HCT116 (cell line): ENCODE data around the gene CCM2L. TPM values are rescaled to one million over a fixed set of nuclear protein-coding genes. Genes with fewer than 3 reads are reported as not detected.

ENCODE experiments used
- ATAC-seq: fragments of 200-7000 bp; cut with Tn5 transposase; 2 replicates; pipeline ENCODE4 v1.9.1; 2020; ENCODE audit warnings: mild to moderate bottlenecking, moderate library complexity
- BruUV-seq: library from RNA; stranded (reverse); fragments of 400-500 nt; replicated peaks from 2 replicates; lab custom pipeline; 2021; lab: Mats Ljungman, UMichigan
- CTCF ChIA-PET: fragments of 300-600 bp; sonication (Branson Sonifier 250); formaldehyde crosslinking; loops from one replicate; lab custom pipeline; 2021; ENCODE audit warnings: antibody characterized with exemption; lab: Charles Lee
- POLR2A ChIA-PET: fragments of 300-600, 350-600 bp; sonication (Branson Sonifier 250); formaldehyde crosslinking; loops from one replicate; lab custom pipeline; 2021; ENCODE audit warnings: antibody characterized with exemption; lab: Charles Lee
- RAD21 ChIA-PET, 2 experiments: fragments of 300-600 bp; sonication (Branson Sonifier 250); formaldehyde crosslinking; loops; one replicate each; lab custom pipeline; 2023; ENCODE audit warnings: low total read pairs in 2 of 2; ENCODE audit not compliant: uncharacterized antibody in 2 of 2, unreplicated experiment in 2 of 2, low non-redundant PET in 1 of 2; lab: Charles Lee
- DNase-seq: peaks from one replicate; pipeline ENCODE4 v3.0.0-alpha.2; 2010; ENCODE audit warnings: low read depth, low spot score
- H2AFZ ChIP-seq: fragments of 200-600 bp; shearing (Covaris generic), sonication (generic); 2 replicates; pipeline ENCODE4 v1.6.1; 2017; ENCODE audit warnings: low read depth, mixed run types, mixed read lengths, antibody characterized with exemption, low read length; ENCODE audit not compliant: poor library complexity, severe bottlenecking
- H3K27ac ChIP-seq: 2 replicates; pipeline ENCODE4 v1.5.1; 2012; ENCODE audit warnings: low read depth, low read length
- H3K27me3 ChIP-seq: fragments of 200-600 bp; sonication (generic); 2 replicates; pipeline ENCODE4 v1.6.1; 2016; ENCODE audit warnings: mixed run types, low read length, mixed read lengths; ENCODE audit not compliant: insufficient read depth
- H3K36me3 ChIP-seq, 2 experiments: fragments of 200-500 bp in 1 of 2; fragments of 200-600 bp in 1 of 2; sonication (Bioruptor generic) in 1 of 2; sonication (generic) in 1 of 2; 2 replicates each; pipeline versions ENCODE4 v1.5.1 to v1.6.1; 2014 to 2016; ENCODE audit warnings: low read length in 2 of 2, inconsistent platforms in 1 of 2, mixed read lengths in 1 of 2, mixed run types in 1 of 2; ENCODE audit not compliant: insufficient read depth in 2 of 2, control insufficient read depth in 1 of 2
- H3K4me1 ChIP-seq, 2 experiments: fragments of 200-600 bp in 1 of 2; sonication (generic) in 1 of 2; 2 replicates each; pipeline versions ENCODE4 v1.5.1 to v1.6.1; 2012 to 2017; ENCODE audit warnings: low read length in 2 of 2, inconsistent platforms in 1 of 2, mild to moderate bottlenecking in 1 of 2, mixed read lengths in 1 of 2, mixed run types in 1 of 2, moderate library complexity in 1 of 2; ENCODE audit not compliant: insufficient read depth in 2 of 2, control insufficient read depth in 1 of 2
- H3K4me2 ChIP-seq: fragments of 200-600 bp; sonication (generic); 2 replicates; pipeline ENCODE4 v1.6.1; 2017; ENCODE audit warnings: mixed run types, low read length, mixed read lengths
- H3K4me3 ChIP-seq, 2 experiments: fragments of 200-600 bp in 1 of 2; sonication (generic) in 1 of 2; replicated peaks in 1 of 2; 2 replicates each; pipeline ENCODE4 v1.5.1; 2011 to 2016; ENCODE audit warnings: low read length in 2 of 2, control low read depth in 1 of 2, low read depth in 1 of 2, mild to moderate bottlenecking in 1 of 2, mixed read lengths in 1 of 2, mixed run types in 1 of 2
- H3K79me2 ChIP-seq: fragments of 200-600 bp; sonication (generic); 2 replicates; pipeline ENCODE4 v1.6.1; 2017; ENCODE audit warnings: mild to moderate bottlenecking, mixed run types, low read length, moderate library complexity, mixed read lengths; ENCODE audit not compliant: insufficient read depth
- H3K9ac ChIP-seq: fragments of 200-600 bp; sonication (generic); 2 replicates; pipeline ENCODE4 v1.6.1; 2016; ENCODE audit warnings: low read length, mixed read lengths
- H3K9me2 ChIP-seq: fragments of 200-600 bp; sonication (generic), shearing (Covaris generic); 2 replicates; pipeline ENCODE4 v1.6.1; 2017; ENCODE audit warnings: mixed run types, mild to moderate bottlenecking, moderate library complexity; ENCODE audit not compliant: insufficient read depth
- H3K9me3 ChIP-seq, 2 experiments: fragments of 200-500 bp in 1 of 2; fragments of 200-600 bp in 1 of 2; sonication (Bioruptor generic) in 1 of 2; sonication (generic) in 1 of 2; 2 replicates each; pipeline ENCODE4 v1.6.1; 2014 to 2017; ENCODE audit warnings: low read length in 2 of 2, mixed read lengths in 2 of 2, inconsistent platforms in 1 of 2, low read depth in 1 of 2, mild to moderate bottlenecking in 1 of 2, mixed run types in 1 of 2, moderate library complexity in 1 of 2; ENCODE audit not compliant: control insufficient read depth in 1 of 2, insufficient read depth in 1 of 2
- H4K20me1 ChIP-seq: fragments of 200-600 bp; sonication (generic), shearing (Covaris generic); 2 replicates; pipeline ENCODE4 v1.6.1; 2017; ENCODE audit warnings: mixed run types, mild to moderate bottlenecking, moderate library complexity; ENCODE audit not compliant: insufficient read depth
- CBX3 ChIP-seq: IDR thresholded peaks from 2 replicates; pipeline ENCODE4 v1.6.1; 2012; ENCODE audit warnings: low read depth
- CEBPB ChIP-seq: IDR thresholded peaks from 2 replicates; pipeline ENCODE4 v1.6.1; 2012; ENCODE audit warnings: low read depth
- EZH2phosphoT487 ChIP-seq: fragments of 200-600 bp; IDR thresholded peaks from 2 replicates; pipeline ENCODE4 v1.6.1; 2018; ENCODE audit warnings: antibody characterized with exemption, borderline replicate concordance
- FOSL1 ChIP-seq: IDR thresholded peaks from 2 replicates; pipeline ENCODE4 v1.6.1; 2012; ENCODE audit warnings: low read depth
- JUND ChIP-seq: IDR thresholded peaks from 2 replicates; pipeline ENCODE4 v1.6.1; 2012
- SIN3A ChIP-seq: IDR thresholded peaks from 2 replicates; pipeline ENCODE4 v1.6.1; 2012; ENCODE audit warnings: low read depth
- SP1 ChIP-seq: IDR thresholded peaks from 2 replicates; pipeline ENCODE4 v1.6.1; 2012; ENCODE audit warnings: low read depth
- SRF ChIP-seq: IDR thresholded peaks from 2 replicates; pipeline ENCODE4 v1.6.1; 2012; ENCODE audit warnings: low read depth
- TCF7L2 ChIP-seq: IDR thresholded peaks from 2 replicates; pipeline ENCODE4 v1.7.0; 2011; ENCODE audit warnings: borderline replicate concordance, inconsistent platforms; ENCODE audit not compliant: insufficient read depth, insufficient read length; ENCODE audit errors: extremely low read depth
- YY1 ChIP-seq: IDR thresholded peaks from 2 replicates; pipeline ENCODE4 v1.6.1; 2011; ENCODE audit warnings: low read length, low read depth, moderate library complexity, mild to moderate bottlenecking; ENCODE audit not compliant: insufficient replicate concordance; ENCODE audit errors: extremely low read depth
- ZFX ChIP-seq: fragments of 450-650 bp; IDR thresholded peaks from 2 replicates; pipeline ENCODE4 v1.6.1; 2017
- intact Hi-C: fragments of 100-400 bp; cut with micrococcal nuclease; formaldehyde crosslinking; loops from 2 replicates; pipeline ENCODE4 v1.10.0; 2022
- total RNA-seq: library from RNA; stranded (reverse); gene quantifications from one replicate; pipeline ENCODE4 v1.2.1, GENCODE V29; 2021; ENCODE audit not compliant: unreplicated experiment
- TF ChIP-seq, protein P1 (sequence below): IDR thresholded peaks from 2 replicates; pipeline ENCODE4 v1.6.1; 2012
- TF ChIP-seq, protein P2 (sequence below), 3 experiments: fragments of 200-600 bp in 1 of 3; sonication (generic) in 1 of 3; IDR thresholded peaks in 2 of 3; conservative IDR thresholded peaks in 1 of 3; 2 replicates each; pipeline ENCODE4 v1.5.1; 2012 to 2017; ENCODE audit warnings: low read depth in 2 of 3, low read length in 2 of 3, antibody characterized with exemption in 1 of 3, borderline replicate concordance in 1 of 3, control low read depth in 1 of 3, mild to moderate bottlenecking in 1 of 3, mixed read lengths in 1 of 3, mixed run types in 1 of 3, moderate library complexity in 1 of 3; ENCODE audit not compliant: insufficient read depth in 1 of 3
- TF ChIP-seq, protein P3 (sequence below): IDR thresholded peaks from 2 replicates; pipeline ENCODE4 v1.6.1; 2011; ENCODE audit warnings: mild to moderate bottlenecking, low read length, moderate library complexity; ENCODE audit not compliant: insufficient replicate concordance; ENCODE audit errors: extremely low read depth

Gene CCM2L
- total RNA-seq, 1 experiment from 2014 or later = 1.4 TPM

DNA sequence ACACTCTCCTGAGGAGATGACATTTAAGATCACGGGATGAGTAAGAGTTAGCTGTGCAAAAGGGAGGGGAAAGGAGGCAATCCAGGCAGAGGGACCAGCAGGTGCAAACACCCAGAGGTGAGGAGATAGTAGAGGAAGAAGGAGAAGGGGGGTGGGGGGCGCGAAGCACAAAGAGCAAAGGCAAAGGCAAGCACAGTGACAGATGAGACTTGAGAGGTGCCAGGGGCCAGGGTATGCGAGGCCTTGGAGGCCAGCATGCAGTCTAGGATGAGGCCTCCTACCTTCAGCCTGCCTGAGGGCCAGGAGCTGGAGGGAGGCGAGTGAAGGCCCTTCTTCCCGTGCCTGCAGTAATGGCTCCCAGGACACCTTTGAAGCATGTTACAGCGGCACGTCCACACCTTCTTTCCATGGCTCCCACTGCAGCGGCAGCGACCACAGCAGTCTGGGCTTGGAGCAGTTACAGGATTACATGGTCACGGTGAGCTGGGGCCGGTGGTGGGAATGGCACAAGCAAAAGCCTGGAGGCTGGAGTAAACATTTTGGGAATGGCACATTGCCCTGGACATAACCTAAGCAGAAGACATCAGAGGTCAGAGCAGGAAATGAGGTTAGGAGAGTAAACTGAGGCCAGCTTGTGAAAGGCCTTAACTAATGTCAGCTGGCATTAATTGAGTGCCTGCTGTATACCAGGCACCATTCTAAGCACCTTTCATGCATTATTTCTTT, 18.6 kb downstream of the CCM2L start:
- POLR2A ChIA-PET = interaction anchor here (1.1 kb wide), 1 partner anchor 11 kb away, joined by 3 read pairs; no protein-coding TSS in a partner anchor
- H3K79me2 ChIP-seq = no peaks in the 10 kb centered on the region
- CTCF ChIA-PET = interaction anchor here (1.4 to 4.3 kb wide), 4 partner anchors 11 to 182 kb away, joined by 3 to 36 read pairs (median 16); no protein-coding TSS in a partner anchor
- H3K4me1 ChIP-seq = peaks cover 4 to 6% of the 10 kb centered on the region in 2 experiments; a peak in 2 of 4 replicates
- H3K27me3 ChIP-seq = peaks cover 3% of the 10 kb centered on the region; the same call in 1 of the 2 replicates
- no TSS peak for BruUV-seq
- no peak overlapping the region for H3K9ac ChIP-seq
- RAD21 ChIA-PET = no interaction called here
- intact Hi-C loops = no loop called here
- H4K20me1 ChIP-seq = no peaks in the 10 kb centered on the region
- H3K4me3 ChIP-seq = no peak overlapping the region
- no peaks in the 10 kb centered on the region for H3K36me3 ChIP-seq
- DNase-seq = no peak
- no peaks in the 10 kb centered on the region for H3K9me3 ChIP-seq
- no peaks in the 10 kb centered on the region for H3K9me2 ChIP-seq
- H3K4me2 ChIP-seq = no peak overlapping the region
- no peak overlapping the region for H2AFZ ChIP-seq
- H3K27ac ChIP-seq = no peak overlapping the region
- TF ChIP-seq TCF7L2 (no peak), SP1 (no peak), YY1 (no peak)
- TF ChIP-seq, protein P1, sequence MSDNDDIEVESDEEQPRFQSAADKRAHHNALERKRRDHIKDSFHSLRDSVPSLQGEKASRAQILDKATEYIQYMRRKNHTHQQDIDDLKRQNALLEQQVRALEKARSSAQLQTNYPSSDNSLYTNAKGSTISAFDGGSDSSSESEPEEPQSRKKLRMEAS = no peak
- TF ChIP-seq, all 23 proteins: peak for 0
- ATAC-seq = no peak

DNA sequence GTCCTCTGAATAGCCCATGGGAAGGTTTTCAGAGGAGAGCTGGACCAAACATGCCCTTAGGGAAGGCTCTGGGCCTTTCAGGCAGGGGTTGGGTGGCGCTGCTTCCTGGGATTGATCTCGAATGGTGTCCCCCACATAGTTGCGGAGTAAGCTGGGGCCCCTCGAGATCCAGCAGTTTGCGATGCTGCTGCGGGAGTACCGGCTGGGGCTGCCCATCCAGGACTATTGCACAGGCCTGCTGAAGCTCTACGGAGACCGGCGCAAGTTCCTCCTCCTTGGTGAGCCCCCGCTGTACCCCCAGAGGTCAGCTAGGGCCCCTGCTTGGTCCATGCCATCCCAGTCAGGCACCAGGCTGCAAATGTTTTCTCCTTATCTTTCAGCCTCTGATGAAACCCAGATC, 19.3 kb downstream of the CCM2L start:
- no peak overlapping the region for H3K27ac ChIP-seq
- H3K36me3 ChIP-seq = no peaks in the 10 kb centered on the region
- peaks cover 10% of the 10 kb centered on the region for H3K27me3 ChIP-seq
- no TSS peak for BruUV-seq
- H3K9me3 ChIP-seq = no peaks in the 10 kb centered on the region
- DNase-seq = no peak
- H3K4me2 ChIP-seq = no peak overlapping the region
- no peak overlapping the region for H2AFZ ChIP-seq
- no peak for ATAC-seq
- H3K4me1 ChIP-seq = peaks cover 4 to 6% of the 10 kb centered on the region in 2 experiments; a peak in 2 of 4 replicates
- intact Hi-C loops = no loop called here
- no peak overlapping the region for H3K4me3 ChIP-seq
- no peaks in the 10 kb centered on the region for H3K9me2 ChIP-seq
- H4K20me1 ChIP-seq = no peaks in the 10 kb centered on the region
- ChIA-PET POLR2A (interaction anchor here (1.1 kb wide), 1 partner anchor 12 kb away, joined by 3 read pairs; no protein-coding TSS in a partner anchor), CTCF (interaction anchor here (1.4 to 4.3 kb wide), 6 partner anchors 12 to 183 kb away, joined by 3 to 36 read pairs (median 10); no protein-coding TSS in a partner anchor), RAD21 (no interaction called here)
- H3K79me2 ChIP-seq = no peaks in the 10 kb centered on the region
- H3K9ac ChIP-seq = no peak overlapping the region
- TF ChIP-seq FOSL1 (no peak), JUND (no peak), ZFX (no peak), YY1 (no peak), SP1 (no peak), SIN3A (no peak), EZH2phosphoT487 (no peak), CEBPB (no peak), CBX3 (no peak), SRF (no peak)
- TF ChIP-seq, protein P2, sequence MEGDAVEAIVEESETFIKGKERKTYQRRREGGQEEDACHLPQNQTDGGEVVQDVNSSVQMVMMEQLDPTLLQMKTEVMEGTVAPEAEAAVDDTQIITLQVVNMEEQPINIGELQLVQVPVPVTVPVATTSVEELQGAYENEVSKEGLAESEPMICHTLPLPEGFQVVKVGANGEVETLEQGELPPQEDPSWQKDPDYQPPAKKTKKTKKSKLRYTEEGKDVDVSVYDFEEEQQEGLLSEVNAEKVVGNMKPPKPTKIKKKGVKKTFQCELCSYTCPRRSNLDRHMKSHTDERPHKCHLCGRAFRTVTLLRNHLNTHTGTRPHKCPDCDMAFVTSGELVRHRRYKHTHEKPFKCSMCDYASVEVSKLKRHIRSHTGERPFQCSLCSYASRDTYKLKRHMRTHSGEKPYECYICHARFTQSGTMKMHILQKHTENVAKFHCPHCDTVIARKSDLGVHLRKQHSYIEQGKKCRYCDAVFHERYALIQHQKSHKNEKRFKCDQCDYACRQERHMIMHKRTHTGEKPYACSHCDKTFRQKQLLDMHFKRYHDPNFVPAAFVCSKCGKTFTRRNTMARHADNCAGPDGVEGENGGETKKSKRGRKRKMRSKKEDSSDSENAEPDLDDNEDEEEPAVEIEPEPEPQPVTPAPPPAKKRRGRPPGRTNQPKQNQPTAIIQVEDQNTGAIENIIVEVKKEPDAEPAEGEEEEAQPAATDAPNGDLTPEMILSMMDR (IDR thresholded peaks at IDR 0.05 in 2 of 3, conservative IDR thresholded peaks at IDR 0.05 in 1 of 3; ENCODE audit: borderline replicate concordance in 1 of 3, insufficient read depth in 1 of 3, low read depth in 2 of 3, low read length in 2 of 3) = no peak
- TF ChIP-seq, protein P1 = no peak
- TF ChIP-seq, protein P3, sequence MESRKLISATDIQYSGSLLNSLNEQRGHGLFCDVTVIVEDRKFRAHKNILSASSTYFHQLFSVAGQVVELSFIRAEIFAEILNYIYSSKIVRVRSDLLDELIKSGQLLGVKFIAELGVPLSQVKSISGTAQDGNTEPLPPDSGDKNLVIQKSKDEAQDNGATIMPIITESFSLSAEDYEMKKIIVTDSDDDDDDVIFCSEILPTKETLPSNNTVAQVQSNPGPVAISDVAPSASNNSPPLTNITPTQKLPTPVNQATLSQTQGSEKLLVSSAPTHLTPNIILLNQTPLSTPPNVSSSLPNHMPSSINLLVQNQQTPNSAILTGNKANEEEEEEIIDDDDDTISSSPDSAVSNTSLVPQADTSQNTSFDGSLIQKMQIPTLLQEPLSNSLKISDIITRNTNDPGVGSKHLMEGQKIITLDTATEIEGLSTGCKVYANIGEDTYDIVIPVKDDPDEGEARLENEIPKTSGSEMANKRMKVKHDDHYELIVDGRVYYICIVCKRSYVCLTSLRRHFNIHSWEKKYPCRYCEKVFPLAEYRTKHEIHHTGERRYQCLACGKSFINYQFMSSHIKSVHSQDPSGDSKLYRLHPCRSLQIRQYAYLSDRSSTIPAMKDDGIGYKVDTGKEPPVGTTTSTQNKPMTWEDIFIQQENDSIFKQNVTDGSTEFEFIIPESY = no peak
